Activated T-helper 1 cell treated with anti-CD3 and anti-CD28 coated beads, Interleukin-12 subunit alpha, Interleukin-12 subunit beta, Interleukin-2, Interleukin-4 antibody, amounts not matched to agents 30 ng/mL and 10 ng/mL and 1 ng/mL, durations not matched to agents 14 hours and 24 hours and 36 hours (primary cell): Measurements from ENCODE around the gene SH2D3A. TPM values are rescaled to one million over a fixed set of nuclear protein-coding genes. Genes with fewer than 3 reads are reported as not detected.
"Not testable (repeated sequence)": the region's sequence is repeated elsewhere in the genome, so short reads cannot be mapped to it uniquely, and the experiment has no call there.

Source experiments
- DNase-seq: peaks from one replicate; pipeline ENCODE4 v3.0.0; 2021; ENCODE audit warnings: low spot score
- H3K27ac Mint-ChIP-seq: one replicate; pipeline ENCODE4 v1.8.0; 2021; ENCODE audit warnings: mild to moderate bottlenecking, mixed read lengths
- H3K27me3 Mint-ChIP-seq: one replicate; pipeline ENCODE4 v1.8.0; 2022; ENCODE audit warnings: mild to moderate bottlenecking, moderate library complexity, mixed read lengths; ENCODE audit not compliant: insufficient read depth
- H3K36me3 Mint-ChIP-seq: one replicate; pipeline ENCODE4 v1.8.0; 2021; ENCODE audit warnings: low read depth, mixed read lengths
- H3K4me1 Mint-ChIP-seq: one replicate; pipeline ENCODE4 v1.8.0; 2021; ENCODE audit warnings: low read depth, mixed read lengths
- H3K4me3 Mint-ChIP-seq: one replicate; pipeline ENCODE4 v1.8.0; 2021; ENCODE audit warnings: mild to moderate bottlenecking, moderate library complexity, mixed read lengths
- H3K9me3 Mint-ChIP-seq: one replicate; pipeline ENCODE4 v1.8.0; 2021; ENCODE audit warnings: mixed read lengths
- intact Hi-C: fragments of 100-400 bp; cut with micrococcal nuclease; formaldehyde crosslinking; loops from one replicate; pipeline ENCODE4 v1.15.1; 2024
- total RNA-seq: library from RNA; stranded (reverse); gene quantifications from 2 replicates; pipeline ENCODE4 v1.2.3, GENCODE V29; 2022

SH2D3A gene
- total RNA-seq, 1 donor from 2014 or later = 15.6 TPM

GRCh38 chr19:6778386-6778785 lies 11.2 kb upstream of the SH2D3A start:
- intact Hi-C loops = no loop called here
- H3K4me1 Mint-ChIP-seq = peaks cover 53% of the 10 kb centered on the region
- peaks cover 41% of the 10 kb centered on the region for H3K36me3 Mint-ChIP-seq
- H3K4me3 Mint-ChIP-seq = peak overlapping the region; percentile 59
- no peak for DNase-seq
- peaks cover 8% of the 10 kb centered on the region for H3K9me3 Mint-ChIP-seq
- H3K27me3 Mint-ChIP-seq = no peaks in the 10 kb centered on the region
- H3K27ac Mint-ChIP-seq = peak overlapping the region; percentile 70

- Mint-ChIP-seq H3K9me3 (peaks cover 8% of the 10 kb centered on the region), H3K36me3 (peaks cover 42% of the 10 kb centered on the region), H3K27me3 (no peaks in the 10 kb centered on the region), H3K4me3 (peak overlapping the region; percentile 0), H3K27ac (peak overlapping the region; percentile 54), H3K4me1 (peaks cover 56% of the 10 kb centered on the region)
- no peak for DNase-seq
- intact Hi-C loops = no loop called here
These were observed 10.2 kb upstream of the SH2D3A start for GRCh38 chr19:6777434-6777833.

- H3K36me3 Mint-ChIP-seq = peaks cover 42% of the 10 kb centered on the region
- no peak for DNase-seq
- peaks cover 61% of the 10 kb centered on the region for H3K4me1 Mint-ChIP-seq
- H3K27ac Mint-ChIP-seq = peak overlapping the region; percentile 54
- H3K27me3 Mint-ChIP-seq = no peaks in the 10 kb centered on the region
- H3K9me3 Mint-ChIP-seq = peaks cover 8% of the 10 kb centered on the region
- intact Hi-C loops = no loop called here
- peak overlapping the region; percentile 0 for H3K4me3 Mint-ChIP-seq
These were observed 9.8 kb upstream of the SH2D3A start for GRCh38 chr19:6776999-6777398.

GRCh38 chr19:6776045-6776444 lies 8.8 kb upstream of the SH2D3A start:
- H3K4me3 Mint-ChIP-seq = peak overlapping the region; percentile 40
- H3K9me3 Mint-ChIP-seq = peaks cover 12% of the 10 kb centered on the region
- DNase-seq, intact Hi-C loops, H3K27me3 Mint-ChIP-seq: not testable (repeated sequence)
- H3K36me3 Mint-ChIP-seq = peaks cover 37% of the 10 kb centered on the region
- peak overlapping the region; percentile 66 for H3K27ac Mint-ChIP-seq
- H3K4me1 Mint-ChIP-seq = peaks cover 59% of the 10 kb centered on the region

- peaks cover 34% of the 10 kb centered on the region for H3K36me3 Mint-ChIP-seq
- peak overlapping the region; percentile 92 for H3K4me3 Mint-ChIP-seq
- H3K27me3 Mint-ChIP-seq = no peaks in the 10 kb centered on the region
- peak overlapping the region; percentile 31 for H3K27ac Mint-ChIP-seq
- no peak for DNase-seq
- intact Hi-C loops = no loop called here
- H3K9me3 Mint-ChIP-seq = peaks cover 12% of the 10 kb centered on the region
- H3K4me1 Mint-ChIP-seq = peaks cover 61% of the 10 kb centered on the region
These were observed 7.8 kb upstream of the SH2D3A start for GRCh38 chr19:6774821-6775707.

- intact Hi-C loops = loop anchor here (1.0 kb wide), 3 partner anchors 28 to 313 kb away; no protein-coding TSS in a partner anchor
- Mint-ChIP-seq H3K36me3 (peaks cover 33% of the 10 kb centered on the region), H3K27me3 (no peaks in the 10 kb centered on the region), H3K9me3 (peaks cover 12% of the 10 kb centered on the region), H3K27ac (peak overlapping the region; percentile 93), H3K4me3 (peak overlapping the region; percentile 92), H3K4me1 (peaks cover 62% of the 10 kb centered on the region)
- peak; percentile 34 for DNase-seq
These were observed 6.2 kb upstream of the SH2D3A start for GRCh38 chr19:6773323-6773931.

GRCh38 chr19:6772866-6773322 lies 5.7 kb upstream of the SH2D3A start:
- Mint-ChIP-seq H3K27me3 (no peaks in the 10 kb centered on the region), H3K27ac (peak overlapping the region; percentile 93), H3K4me1 (peaks cover 62% of the 10 kb centered on the region), H3K4me3 (peak overlapping the region; percentile 92), H3K36me3 (peaks cover 28% of the 10 kb centered on the region), H3K9me3 (peaks cover 12% of the 10 kb centered on the region)
- no peak for DNase-seq
- intact Hi-C loops = loop anchor here (1.0 kb wide), 6 partner anchors 20 to 313 kb away; partner anchors contain the start of gene TRIP10

GRCh38 chr19:6772028-6772865 lies 5.0 kb upstream of the SH2D3A start, which contains the start of gene VAV1:
Gene VAV1 (plus strand): TSS chr19:6772708. CDS start chr19:6772808, 100 bp downstream.
- intact Hi-C loops = loop anchor here (1.0 kb wide), 3 partner anchors 19 to 90 kb away; partner anchors contain the start of gene TRIP10
- Mint-ChIP-seq H3K27me3 (no peaks in the 10 kb centered on the region), H3K27ac (peak within 1 kb of the TSS; percentile 93), H3K9me3 (peaks cover 12% of the 10 kb centered on the region), H3K4me3 (peak within 1 kb of the TSS; percentile 92), H3K4me1 (peaks cover 64% of the 10 kb centered on the region), H3K36me3 (peaks cover 25% of the 10 kb centered on the region)
- peak; percentile 69 for DNase-seq

- DNase-seq, H3K27me3 Mint-ChIP-seq: not testable (repeated sequence)
- intact Hi-C loops = loop anchor here (1.0 kb wide), 3 partner anchors 18 to 91 kb away; partner anchors contain the start of gene TRIP10
- Mint-ChIP-seq H3K9me3 (peaks cover 12% of the 10 kb centered on the region), H3K4me3 (peak overlapping the region; percentile 92), H3K4me1 (peaks cover 64% of the 10 kb centered on the region), H3K36me3 (peaks cover 21% of the 10 kb centered on the region), H3K27ac (peak overlapping the region; percentile 93)
These were observed 4.4 kb upstream of the SH2D3A start for GRCh38 chr19:6771648-6772027.

- H3K4me3 Mint-ChIP-seq = no peak overlapping the region
- H3K36me3 Mint-ChIP-seq = peaks cover 5% of the 10 kb centered on the region
- H3K4me1 Mint-ChIP-seq = peaks cover 61% of the 10 kb centered on the region
- H3K9me3 Mint-ChIP-seq = peaks cover 4% of the 10 kb centered on the region
- no peaks in the 10 kb centered on the region for H3K27me3 Mint-ChIP-seq
- intact Hi-C loops = no loop called here
- DNase-seq = no peak
- H3K27ac Mint-ChIP-seq = peak overlapping the region; percentile 71
These were observed 1.9 kb upstream of the SH2D3A start for GRCh38 chr19:6769006-6769619.

GRCh38 chr19:6768236-6768785 lies 1.1 kb upstream of the SH2D3A start:
- Mint-ChIP-seq H3K27ac (peak overlapping the region; percentile 89), H3K27me3 (no peaks in the 10 kb centered on the region), H3K9me3 (peaks cover 4% of the 10 kb centered on the region), H3K4me1 (peaks cover 54% of the 10 kb centered on the region), H3K36me3 (peaks cover under 1% of the 10 kb centered on the region), H3K4me3 (peak overlapping the region; percentile 88)
- DNase-seq = peak; percentile 16
- intact Hi-C loops = no loop called here

- intact Hi-C loops = loop anchor here (1.0 to 2.0 kb wide), 10 partner anchors 14 to 394 kb away; partner anchors contain the start of genes ALKBH7 and GPR108
- Mint-ChIP-seq H3K4me3 (peak overlapping the region; percentile 88), H3K36me3 (no peaks in the 10 kb centered on the region), H3K27ac (peak overlapping the region; percentile 87), H3K9me3 (peaks cover 4% of the 10 kb centered on the region), H3K4me1 (peaks cover 48% of the 10 kb centered on the region), H3K27me3 (no peaks in the 10 kb centered on the region)
- no peak for DNase-seq
These were observed 216 bp downstream of the SH2D3A start for GRCh38 chr19:6767081-6767356.
